Measurements from ENCODE around the gene SRP68.
A peak's percentile ranks its signal among the peaks of the same experiment; 100 is the strongest.

Gene SRP68

GRCh38 chr17:76079535-76079955 is 7.2 kb upstream of the SRP68 start:
- TF ChIP-seq REST (IDR thresholded peaks at IDR 0.05; ENCODE audit: insufficient read depth in 1 of 2, low read depth in 2 of 2, low read length in 2 of 2) (no peak), POLR2AphosphoS5 (IDR thresholded peaks at IDR 0.05; ENCODE audit: low read depth, low read length) (0 out of 2 replicates have a peak, but pooled peaks have one; percentile 9)

- TF ChIP-seq REST (IDR thresholded peaks at IDR 0.05; ENCODE audit: insufficient read depth in 1 of 2, low read depth in 2 of 2, low read length in 2 of 2): no peak
- no peak for TF ChIP-seq FOXP2 (optimal IDR thresholded peaks at IDR 0.05; ENCODE audit: borderline replicate concordance, extremely low read depth, extremely low read length, insufficient read depth)
- TF ChIP-seq SIN3A (IDR thresholded peaks at IDR 0.05; ENCODE audit: borderline replicate concordance, insufficient read depth, low read length): no peak
- TF ChIP-seq TAF1 (IDR thresholded peaks at IDR 0.05; ENCODE audit: borderline replicate concordance, insufficient read depth, low read length): no peak
- no peak for TF ChIP-seq POLR2AphosphoS5 (IDR thresholded peaks at IDR 0.05; ENCODE audit: low read depth, low read length)
These were observed 6.7 kb upstream of the SRP68 start, which contains the start of gene ZACN for GRCh38 chr17:76078860-76079534. ZACN (plus strand) TSS chr17:76079182; CDS start chr17:76079265, 83 bp downstream.

- no peak for TF ChIP-seq TAF1 (IDR thresholded peaks at IDR 0.05; ENCODE audit: borderline replicate concordance, insufficient read depth, low read length)
- TF ChIP-seq POLR2AphosphoS5 (IDR thresholded peaks at IDR 0.05; ENCODE audit: low read depth, low read length): no peak
- no peak for TF ChIP-seq REST (IDR thresholded peaks at IDR 0.05; ENCODE audit: insufficient read depth in 1 of 2, low read depth in 2 of 2, low read length in 2 of 2)
- TF ChIP-seq FOXP2 (optimal IDR thresholded peaks at IDR 0.05; ENCODE audit: borderline replicate concordance, extremely low read depth, extremely low read length, insufficient read depth): no peak
- no peak for TF ChIP-seq SIN3A (IDR thresholded peaks at IDR 0.05; ENCODE audit: borderline replicate concordance, insufficient read depth, low read length)
These were observed 5.3 kb upstream of the SRP68 start for GRCh38 chr17:76077584-76078110.

GRCh38 chr17:76076765-76077583 is 4.7 kb upstream of the SRP68 start:
- no peak for TF ChIP-seq FOXP2 (optimal IDR thresholded peaks at IDR 0.05; ENCODE audit: borderline replicate concordance, extremely low read depth, extremely low read length, insufficient read depth)
- TF ChIP-seq SIN3A (IDR thresholded peaks at IDR 0.05; ENCODE audit: borderline replicate concordance, insufficient read depth, low read length): no peak
- TF ChIP-seq POLR2AphosphoS5 (IDR thresholded peaks at IDR 0.05; ENCODE audit: low read depth, low read length): no peak
- no peak for TF ChIP-seq TAF1 (IDR thresholded peaks at IDR 0.05; ENCODE audit: borderline replicate concordance, insufficient read depth, low read length)
- no peak for TF ChIP-seq REST (IDR thresholded peaks at IDR 0.05; ENCODE audit: insufficient read depth in 1 of 2, low read depth in 2 of 2, low read length in 2 of 2)
